Sigmoid colon (tissue), 7 donors: Measurements from ENCODE around the gene ZNF24. TPM values are rescaled to one million over a fixed set of nuclear protein-coding genes. Genes with fewer than 3 reads are reported as not detected.

ENCODE experiments used
- DNase-seq: peaks from one replicate; pipeline ENCODE4 v3.0.0-alpha.2; 2019
- H3K27ac ChIP-seq, 4 donors: fragments of 200-600 bp; sonication (generic); one replicate each; pipeline ENCODE4 v1.5.1; 2016 to 2019; ENCODE audit warnings: mild to moderate bottlenecking in 1 of 4
- H3K27me3 ChIP-seq, 3 donors: fragments of 200-600 bp; sonication (generic); one replicate each; pipeline ENCODE4 v1.5.1; 2019; ENCODE audit warnings: mild to moderate bottlenecking in 1 of 3
- H3K36me3 ChIP-seq, 4 donors: fragments of 200-600 bp; sonication (generic); one replicate each; pipeline ENCODE4 v1.5.1; 2016 to 2019
- H3K4me1 ChIP-seq, 4 donors: fragments of 200-600 bp; sonication (generic); one replicate each; pipeline ENCODE4 v1.5.1; 2017 to 2019
- H3K4me3 ChIP-seq, 4 donors: fragments of 200-600 bp; sonication (generic); one replicate each; pipeline ENCODE4 v1.5.1; 2017 to 2019; ENCODE audit warnings: mild to moderate bottlenecking in 2 of 4, moderate library complexity in 1 of 4
- H3K9me3 ChIP-seq, 4 donors: fragments of 200-600 bp in 3 of 4; sonication (generic) in 3 of 4; one replicate each; pipeline versions ENCODE4 v1.5.1 to v1.6.1; 2013 to 2019
- EP300 ChIP-seq, 4 donors: sonication (generic); formaldehyde crosslinking; IDR thresholded peaks; one replicate each; pipeline ENCODE4 v1.6.1; 2017; ENCODE audit warnings: antibody characterized with exemption in 4 of 4
- POLR2A ChIP-seq, 2 donors: fragments of 450-650 bp; IDR thresholded peaks; one replicate each; pipeline ENCODE4 v1.6.1; 2016; ENCODE audit warnings: antibody characterized with exemption in 2 of 2, mild to moderate bottlenecking in 2 of 2, moderate library complexity in 2 of 2
- POLR2AphosphoS5 ChIP-seq, 4 donors: sonication (generic); formaldehyde crosslinking; IDR thresholded peaks; one replicate each; pipeline ENCODE4 v1.6.1; 2017; ENCODE audit warnings: antibody characterized with exemption in 4 of 4
- WGBS, 2 donors: extraction: QIAGEN DNeasy Blood & Tissue Kit; methylation state at CpG; one replicate each; pipeline ENCODE4 v1.1.7; 2013; 5-methylcytosine and 5-hydroxymethylcytosine counted together
- intact Hi-C: fragments of 100-400 bp; cut with DNase I; formaldehyde crosslinking; loops from one replicate; pipeline ENCODE4 v1.15.1; 2023
- polyA plus RNA-seq, 3 donors: library from polyadenylated mRNA; stranded (reverse); fragments of 200-250 nt; gene quantifications; one replicate each; pipeline ENCODE4 v1.2.3, GENCODE V29; 2013
- total RNA-seq, 4 donors: library from RNA; depleted of rRNA; stranded (reverse); fragments of >200 nt; gene quantifications; one replicate each; pipeline ENCODE4 v1.1.0, GENCODE V29; 2016
- TF ChIP-seq, protein P1 (sequence below), 4 experiments: fragments of 450-650 bp in 3 of 4; fragments of 200-600 bp in 1 of 4; IDR thresholded peaks; one replicate each; pipeline ENCODE4 v1.5.1; 2016 to 2019; ENCODE audit warnings: antibody characterized with exemption in 4 of 4, mild to moderate bottlenecking in 3 of 4, moderate library complexity in 2 of 4
- donor health status: healthy with polysubstance abuse.
- donor health status: Bipolar disorder and iron deficiency.
- donor health status: healthy.

ZNF24 gene
- total and polyA plus RNA-seq, 7 donors: 12.0 to 49.4 (median 32.4) TPM

DNA sequence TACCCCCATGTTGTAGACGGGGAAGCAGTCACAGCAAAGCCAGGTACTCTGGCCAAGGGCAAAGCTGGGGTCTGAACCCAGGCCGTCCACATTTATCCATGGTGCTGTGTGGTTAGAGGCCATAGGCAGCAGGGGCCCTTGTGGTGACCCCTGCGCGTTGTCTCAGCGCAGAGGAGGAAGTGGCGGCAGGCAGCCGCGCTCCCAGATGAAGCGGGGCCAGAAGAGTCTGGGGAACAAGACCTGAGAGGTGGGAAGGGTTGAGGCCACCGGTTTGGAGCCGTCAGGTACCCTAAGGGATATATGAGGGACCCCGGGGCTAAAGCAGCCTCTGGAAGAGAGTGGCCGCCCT lies 32.1 kb upstream of the ZNF24 start:
- TF ChIP-seq EP300 (IDR thresholded peaks at IDR 0.05) (no peak), POLR2AphosphoS5 (IDR thresholded peaks at IDR 0.05) (no peak), POLR2A (IDR thresholded peaks at IDR 0.05) (no peak)
- TF ChIP-seq, protein P1, sequence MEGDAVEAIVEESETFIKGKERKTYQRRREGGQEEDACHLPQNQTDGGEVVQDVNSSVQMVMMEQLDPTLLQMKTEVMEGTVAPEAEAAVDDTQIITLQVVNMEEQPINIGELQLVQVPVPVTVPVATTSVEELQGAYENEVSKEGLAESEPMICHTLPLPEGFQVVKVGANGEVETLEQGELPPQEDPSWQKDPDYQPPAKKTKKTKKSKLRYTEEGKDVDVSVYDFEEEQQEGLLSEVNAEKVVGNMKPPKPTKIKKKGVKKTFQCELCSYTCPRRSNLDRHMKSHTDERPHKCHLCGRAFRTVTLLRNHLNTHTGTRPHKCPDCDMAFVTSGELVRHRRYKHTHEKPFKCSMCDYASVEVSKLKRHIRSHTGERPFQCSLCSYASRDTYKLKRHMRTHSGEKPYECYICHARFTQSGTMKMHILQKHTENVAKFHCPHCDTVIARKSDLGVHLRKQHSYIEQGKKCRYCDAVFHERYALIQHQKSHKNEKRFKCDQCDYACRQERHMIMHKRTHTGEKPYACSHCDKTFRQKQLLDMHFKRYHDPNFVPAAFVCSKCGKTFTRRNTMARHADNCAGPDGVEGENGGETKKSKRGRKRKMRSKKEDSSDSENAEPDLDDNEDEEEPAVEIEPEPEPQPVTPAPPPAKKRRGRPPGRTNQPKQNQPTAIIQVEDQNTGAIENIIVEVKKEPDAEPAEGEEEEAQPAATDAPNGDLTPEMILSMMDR (IDR thresholded peaks at IDR 0.05): no peak
- H3K27me3 ChIP-seq: no peaks in the 10 kb centered on the region
- H3K4me1 ChIP-seq: peaks cover 0 to 11% (median 5%) of the 10 kb centered on the region in 4 donors
- peak overlapping the region in 2 of 4 donors; percentile 62 to 68 for H3K27ac ChIP-seq
- no peak for DNase-seq
- intact Hi-C loops: loop anchor here (2.0 to 5.0 kb wide), 2 partner anchors 32 to 596 kb away; partner anchors contain the start of genes RMP24 and ZNF24
- WGBS, 2 donors: 4 to 8% methylated on average over 13 of the region's 13 CpGs
- no peaks in the 10 kb centered on the region for H3K36me3 ChIP-seq
- no peaks in the 10 kb centered on the region for H3K9me3 ChIP-seq
- peak overlapping the region; percentile 60 to 91 (median 83) for H3K4me3 ChIP-seq

DNA sequence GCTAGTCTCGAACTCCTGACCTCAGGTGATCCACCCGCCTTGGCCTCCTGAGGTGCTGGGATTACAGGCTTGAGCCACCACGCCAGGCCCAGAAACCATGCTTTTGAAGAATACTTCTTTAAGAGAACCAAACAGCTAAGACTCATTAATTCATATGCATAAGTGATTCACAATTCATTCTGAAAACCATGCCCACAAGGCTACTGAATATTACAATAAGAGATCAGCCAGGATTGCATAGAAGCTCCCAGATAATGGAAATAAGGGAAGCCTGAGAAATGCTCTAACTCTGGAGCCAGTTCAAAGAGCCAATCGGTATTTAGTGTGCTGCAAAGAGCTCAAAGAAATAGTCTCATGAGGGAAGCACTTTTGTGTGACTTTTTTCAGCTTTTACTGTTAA lies 30.5 kb upstream of the ZNF24 start:
- Histone ChIP-seq H3K4me3 (no peak overlapping the region), H3K9me3 (no peaks in the 10 kb centered on the region), H3K36me3 (no peaks in the 10 kb centered on the region), H3K27me3 (no peaks in the 10 kb centered on the region), H3K4me1 (peaks cover 0 to 11% (median 5%) of the 10 kb centered on the region in 4 donors), H3K27ac (no peak overlapping the region)
- TF ChIP-seq POLR2AphosphoS5 (IDR thresholded peaks at IDR 0.05): no peak
- TF ChIP-seq EP300 (IDR thresholded peaks at IDR 0.05): no peak
- TF ChIP-seq POLR2A (IDR thresholded peaks at IDR 0.05): no peak
- TF ChIP-seq, protein P1 (IDR thresholded peaks at IDR 0.05): no peak
- intact Hi-C loops: loop anchor here (5.0 kb wide), 1 partner anchor 598 kb away; the partner anchor contains the start of gene RMP24
- 92 to 94% methylated on average over 4 of the region's 4 CpGs for WGBS, 2 donors
- DNase-seq: no peak

DNA sequence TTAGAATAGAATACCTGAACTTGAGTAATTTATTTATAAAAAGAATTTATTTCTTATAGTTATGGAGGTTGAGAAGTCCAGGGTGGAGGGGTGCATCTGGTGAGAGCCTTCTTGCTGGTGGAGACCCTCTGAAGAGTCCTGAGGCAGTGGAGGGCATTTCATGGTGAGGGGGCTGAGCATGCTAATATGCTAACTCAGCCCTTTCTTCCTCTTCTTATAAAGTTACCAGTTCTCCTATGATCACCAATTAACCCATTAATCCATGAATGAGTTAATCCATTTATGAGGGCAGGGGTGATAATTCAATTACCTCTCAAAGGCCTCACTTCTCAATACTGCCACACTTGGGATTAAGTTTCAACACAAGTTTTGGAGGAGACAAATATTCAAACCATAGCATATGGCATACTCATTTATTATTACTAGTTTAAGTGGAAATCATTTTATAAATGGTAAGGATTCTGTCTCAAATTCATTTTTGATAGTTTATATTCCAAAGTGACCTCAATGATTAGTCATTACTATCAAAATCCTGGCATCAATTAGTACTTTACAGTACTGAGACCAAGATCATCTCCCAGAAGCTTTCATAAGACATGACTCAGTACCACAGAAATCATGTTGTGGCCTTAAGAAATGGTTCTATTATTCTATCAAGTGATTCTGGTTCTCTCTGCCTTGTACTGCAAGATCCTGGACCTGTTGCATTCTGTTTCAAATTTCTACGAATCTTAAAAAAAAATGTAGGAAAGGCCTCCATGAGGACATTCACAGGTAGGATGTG lies 27.4 kb upstream of the ZNF24 start:
- Histone ChIP-seq H3K4me3 (no peak overlapping the region), H3K27ac (no peak overlapping the region), H3K36me3 (peaks cover 0 to 9% (median 0%) of the 10 kb centered on the region in 4 donors), H3K27me3 (no peaks in the 10 kb centered on the region), H3K4me1 (peaks cover 0 to 7% (median 2%) of the 10 kb centered on the region in 4 donors), H3K9me3 (no peaks in the 10 kb centered on the region)
- intact Hi-C loops: no loop called here
- WGBS, 2 donors: 90 to 95% methylated on average over 1 of the region's 1 CpG
- no peak for DNase-seq
- TF ChIP-seq EP300 (IDR thresholded peaks at IDR 0.05) (no peak), POLR2AphosphoS5 (IDR thresholded peaks at IDR 0.05) (no peak), POLR2A (IDR thresholded peaks at IDR 0.05) (no peak)
- TF ChIP-seq, protein P1 (IDR thresholded peaks at IDR 0.05): no peak

DNA sequence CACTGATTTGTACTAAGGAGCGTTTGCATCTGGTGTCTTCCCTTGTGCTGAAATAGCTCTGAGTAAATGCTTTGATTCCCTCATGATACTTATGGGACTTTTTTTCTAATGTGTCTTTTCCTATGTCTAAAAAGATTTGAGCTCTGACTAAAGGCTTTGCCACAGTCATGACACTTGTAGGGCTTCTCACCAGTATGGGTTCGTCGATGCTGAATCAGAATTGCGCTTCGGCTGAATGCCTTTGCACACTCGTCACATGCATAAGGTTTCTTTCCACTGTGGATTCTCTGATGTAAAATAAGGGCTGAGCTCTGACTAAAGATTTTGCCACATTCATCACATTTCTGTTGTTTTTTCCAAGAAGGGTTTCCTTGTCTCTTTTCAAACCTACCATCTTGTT lies 24.9 kb upstream of the ZNF24 start:
- Histone ChIP-seq H3K9me3 (no peaks in the 10 kb centered on the region), H3K27me3 (no peaks in the 10 kb centered on the region), H3K4me3 (no peak overlapping the region), H3K36me3 (peaks cover 0 to 9% (median 0%) of the 10 kb centered on the region in 4 donors), H3K27ac (no peak overlapping the region), H3K4me1 (no peaks in the 10 kb centered on the region)
- intact Hi-C loops: no loop called here
- DNase-seq: no peak
- TF ChIP-seq POLR2AphosphoS5 (IDR thresholded peaks at IDR 0.05): no peak
- WGBS, 2 donors: 95 to 96% methylated on average over 6 of the region's 6 CpGs

DNA sequence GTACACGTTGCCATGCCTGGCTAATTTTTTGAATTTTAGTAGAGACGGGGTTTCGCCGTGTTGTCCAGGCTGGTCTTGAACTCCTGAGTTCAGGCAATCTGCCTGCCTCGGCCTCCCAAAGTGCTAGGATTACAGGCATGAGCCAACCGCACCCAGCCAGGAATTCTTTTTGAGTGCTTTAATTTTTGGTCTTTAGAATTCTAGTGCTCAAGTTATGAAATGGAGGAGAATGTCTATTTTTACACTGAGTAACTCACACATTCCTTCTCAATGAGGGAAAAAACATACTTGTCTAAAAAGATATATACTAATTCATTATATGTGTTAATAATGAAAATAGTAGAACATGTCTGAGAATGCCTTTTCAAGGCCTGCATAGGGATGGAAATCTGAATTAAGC lies 24.4 kb upstream of the ZNF24 start:
- 95 to 96% methylated on average over 6 of the region's 6 CpGs for WGBS, 2 donors
- intact Hi-C loops: no loop called here
- Histone ChIP-seq H3K27ac (no peak overlapping the region), H3K9me3 (no peaks in the 10 kb centered on the region), H3K4me1 (no peaks in the 10 kb centered on the region), H3K27me3 (no peaks in the 10 kb centered on the region), H3K36me3 (peaks cover 0 to 9% (median 0%) of the 10 kb centered on the region in 4 donors), H3K4me3 (no peak overlapping the region)
- TF ChIP-seq POLR2A (IDR thresholded peaks at IDR 0.05): no peak
- TF ChIP-seq, protein P1 (IDR thresholded peaks at IDR 0.05): no peak
- no peak for TF ChIP-seq POLR2AphosphoS5 (IDR thresholded peaks at IDR 0.05)
- no peak for DNase-seq
